HEK293 (cell line): ENCODE results near the gene TMEM240.

Source experiments
- CTCF ChIA-PET: fragments of 350-600 bp; formaldehyde crosslinking; extraction: SDS; loops from one replicate; lab custom pipeline; 2021; ENCODE audit warnings: antibody characterized with exemption; lab: Yijun Ruan, JAX
- POLR2A ChIA-PET: fragments of 300-600 bp; formaldehyde crosslinking; extraction: SDS; loops from one replicate; lab custom pipeline; 2020; ENCODE audit warnings: antibody characterized with exemption, inconsistent platforms; lab: Yijun Ruan, JAX
- H3K27ac ChIP-seq: fragments of 200-500 bp; sonication (Bioruptor generic); 2 replicates; pipeline ENCODE4 v1.5.1; 2014; ENCODE audit warnings: low read depth, low read length, control low read depth, inconsistent platforms; ENCODE audit errors: extremely low read depth
- H3K36me3 ChIP-seq, 2 experiments: fragments of 200-500 bp in 1 of 2; sonication (Bioruptor generic) in 1 of 2; 1 replicate in 1 of 2; 2 replicates in 1 of 2; pipeline ENCODE4 v1.5.1; 2014 to 2017; ENCODE audit warnings: inconsistent platforms in 2 of 2, low read length in 2 of 2; ENCODE audit not compliant: control insufficient read depth in 2 of 2, insufficient read depth in 1 of 2
- H3K4me1 ChIP-seq: fragments of 200-500 bp; sonication (Bioruptor generic); 2 replicates; pipeline ENCODE4 v1.5.1; 2014; ENCODE audit warnings: mild to moderate bottlenecking, low read length, inconsistent platforms; ENCODE audit not compliant: control insufficient read depth, insufficient read depth
- H3K4me3 ChIP-seq: 2 replicates; pipeline ENCODE4 v1.5.1; 2011; ENCODE audit warnings: low read depth, mild to moderate bottlenecking, control low read depth, low read length, moderate library complexity
- H3K9me3 ChIP-seq: fragments of 200-500 bp; sonication (Bioruptor generic); 2 replicates; pipeline ENCODE4 v1.5.1; 2014; ENCODE audit warnings: low read depth, low read length, inconsistent platforms; ENCODE audit not compliant: control insufficient read depth, insufficient read depth
- HOXC10 ChIP-seq: sonication (generic); formaldehyde crosslinking; IDR thresholded peaks from 2 replicates; pipeline ENCODE4 v1.8.1; 2023; ENCODE audit warnings: mild to moderate bottlenecking, missing genetic modification reagents
- PRDM4 ChIP-seq: fragments of 450-650 bp; formaldehyde crosslinking; IDR thresholded peaks from 2 replicates; pipeline ENCODE4 v1.5.1; 2017; ENCODE audit warnings: missing biosample characterization, missing genetic modification characterization
- ZBTB10 ChIP-seq: fragments of 450-650 bp; formaldehyde crosslinking; IDR thresholded peaks from 2 replicates; pipeline ENCODE4 v1.5.1; 2016; ENCODE audit warnings: missing biosample characterization, missing genetic modification characterization
- ZBTB26 ChIP-seq: fragments of 450-650 bp; formaldehyde crosslinking; optimal IDR thresholded peaks from 2 replicates; pipeline ENCODE3; 2016; ENCODE audit warnings: missing biosample characterization, mild to moderate bottlenecking, missing genetic modification characterization
- ZNF37A ChIP-seq: fragments of 450-650 bp; IDR thresholded peaks from 2 replicates; pipeline ENCODE4 v1.5.1; 2018; ENCODE audit warnings: missing biosample characterization, missing genetic modification characterization
- ZNF391 ChIP-seq: fragments of 450-650 bp; formaldehyde crosslinking; IDR thresholded peaks from 2 replicates; pipeline ENCODE4 v1.5.1; 2016; ENCODE audit warnings: low read depth, missing biosample characterization, missing genetic modification characterization, borderline replicate concordance
- ZNF530 ChIP-seq: fragments of 450-650 bp; formaldehyde crosslinking; IDR thresholded peaks from 2 replicates; pipeline ENCODE4 v1.5.1; 2016; ENCODE audit warnings: low read depth, missing biosample characterization, missing genetic modification characterization
- ZNF623 ChIP-seq: fragments of 450-650 bp; formaldehyde crosslinking; IDR thresholded peaks from 2 replicates; pipeline ENCODE4 v1.5.1; 2016; ENCODE audit warnings: missing biosample characterization, missing genetic modification characterization
- ZNF645 ChIP-seq: fragments of 450-650 bp; formaldehyde crosslinking; IDR thresholded peaks from 2 replicates; pipeline ENCODE4; 2016; ENCODE audit warnings: missing biosample characterization, missing genetic modification characterization
- ZNF658 ChIP-seq: fragments of 450-650 bp; formaldehyde crosslinking; IDR thresholded peaks from 2 replicates; pipeline ENCODE4; 2016; ENCODE audit warnings: missing biosample characterization, missing genetic modification characterization
- ZNF692 ChIP-seq: fragments of 450-650 bp; formaldehyde crosslinking; IDR thresholded peaks from 2 replicates; pipeline ENCODE4 v1.5.1; 2016; ENCODE audit warnings: missing biosample characterization, missing genetic modification characterization
- ZSCAN4 ChIP-seq: fragments of 450-650 bp; formaldehyde crosslinking; IDR thresholded peaks from 2 replicates; pipeline ENCODE4 v1.5.1; 2017; ENCODE audit warnings: missing biosample characterization, missing genetic modification characterization

The TMEM240 gene

GRCh38 chr1:1547011-1547410, 6.6 kb upstream of the TMEM240 start (continued):
- TF ChIP-seq ZBTB26 (tag by site-specific recombination) (no peak), ZSCAN4 (tag by site-specific recombination) (no peak), HOXC10 (CRISPR knock-in tag) (no peak), ZNF645 (tag by site-specific recombination) (no peak), ZNF391 (tag by site-specific recombination) (no peak), ZNF530 (no peak), ZNF658 (no peak), ZNF37A (tag by site-specific recombination) (no peak), PRDM4 (tag by site-specific recombination) (no peak)

GRCh38 chr1:1545946-1546737, 5.7 kb upstream of the TMEM240 start:
- peaks cover 4 to 73% of the 10 kb centered on the region in 2 experiments; a peak in 2 of 3 replicates for H3K36me3 ChIP-seq
- CTCF ChIA-PET, result interaction anchor here (0.7 kb wide), 1 partner anchor 144 kb away, joined by 3 read pairs; no protein-coding TSS in a partner anchor
- POLR2A ChIA-PET, result no interaction called here
- no peak for TF ChIP-seq ZNF623
- no peak for TF ChIP-seq ZBTB10 (tag by site-specific recombination)
- no peak for TF ChIP-seq ZNF692 (tag by site-specific recombination)
- TF ChIP-seq, all 188 proteins: peak for 0
- H3K27ac ChIP-seq, result no peak overlapping the region
- no peaks in the 10 kb centered on the region for H3K4me1 ChIP-seq
- H3K4me3 ChIP-seq, result no peak overlapping the region
- no peaks in the 10 kb centered on the region for H3K9me3 ChIP-seq
